Measurements from ENCODE around the gene MILR1.
"Not testable (repeated sequence)": the region's sequence is repeated elsewhere in the genome, so short reads cannot be mapped to it uniquely, and the experiment has no call there.

Gene MILR1, protein sequence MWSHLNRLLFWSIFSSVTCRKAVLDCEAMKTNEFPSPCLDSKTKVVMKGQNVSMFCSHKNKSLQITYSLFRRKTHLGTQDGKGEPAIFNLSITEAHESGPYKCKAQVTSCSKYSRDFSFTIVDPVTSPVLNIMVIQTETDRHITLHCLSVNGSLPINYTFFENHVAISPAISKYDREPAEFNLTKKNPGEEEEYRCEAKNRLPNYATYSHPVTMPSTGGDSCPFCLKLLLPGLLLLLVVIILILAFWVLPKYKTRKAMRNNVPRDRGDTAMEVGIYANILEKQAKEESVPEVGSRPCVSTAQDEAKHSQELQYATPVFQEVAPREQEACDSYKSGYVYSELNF

DNA sequence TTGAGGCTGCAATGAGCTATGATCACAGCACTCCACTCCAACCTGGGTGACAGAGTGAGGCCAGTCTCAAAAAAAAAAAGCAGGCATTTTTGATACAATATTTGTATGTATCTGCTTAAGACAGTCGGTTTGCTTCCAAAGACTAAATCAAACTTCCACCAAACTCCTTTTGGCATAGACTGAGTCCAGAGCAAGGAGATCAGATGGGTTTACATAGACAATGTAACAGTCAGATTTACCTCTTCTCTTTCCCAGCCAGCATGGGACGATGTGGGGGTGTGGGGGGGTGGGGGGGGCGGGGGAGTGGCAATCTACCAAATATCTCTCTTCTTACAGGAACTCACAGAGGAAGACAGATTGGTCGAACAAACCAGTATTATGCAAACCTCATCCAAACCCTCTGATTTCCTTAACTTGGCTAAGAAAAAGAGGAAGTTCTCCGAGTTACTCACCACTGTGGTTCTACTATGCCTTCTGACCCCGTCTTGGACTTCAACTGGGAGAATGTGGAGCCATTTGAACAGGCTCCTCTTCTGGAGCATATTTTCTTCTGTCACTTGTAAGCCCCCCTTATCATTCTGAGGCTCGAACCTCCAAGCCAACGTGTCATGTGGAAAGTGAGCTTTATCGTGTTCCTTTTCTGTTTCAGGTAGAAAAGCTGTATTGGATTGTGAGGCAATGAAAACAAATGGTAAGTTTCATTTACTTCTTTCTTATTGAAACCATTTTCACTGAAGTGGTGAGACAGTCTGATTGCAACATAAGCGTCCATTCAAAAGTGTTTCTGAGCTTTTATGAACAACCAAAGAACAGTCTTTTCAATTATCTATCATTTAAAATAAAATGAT is at the start of gene MILR1:
Gene MILR1, plus strand, starts transcription at position 451 of the 848 bp plus-strand sequence. Its CDS starts 54 bp downstream, at position 505.
- no peak for DNase-seq

DNA sequence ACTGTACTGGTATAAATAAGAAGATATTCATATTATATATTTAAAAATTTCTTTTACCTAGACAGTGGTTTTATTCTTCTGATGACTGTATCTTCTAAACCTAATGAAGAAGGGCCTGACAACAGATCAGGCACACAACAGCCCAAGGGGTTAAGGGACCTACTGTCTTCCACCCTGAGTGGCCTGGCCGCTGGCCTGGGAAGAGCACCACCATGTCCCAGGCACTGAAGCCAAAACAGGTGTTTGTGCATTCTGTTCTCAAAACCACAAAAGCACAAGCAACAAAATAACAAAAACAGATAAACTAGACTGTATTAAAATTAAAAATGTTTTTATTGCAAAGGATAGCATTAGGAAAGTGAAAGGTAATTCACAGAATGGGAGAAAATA is 49.2 kb upstream of the MILR1 start:
- DNase-seq: no peak

DNA sequence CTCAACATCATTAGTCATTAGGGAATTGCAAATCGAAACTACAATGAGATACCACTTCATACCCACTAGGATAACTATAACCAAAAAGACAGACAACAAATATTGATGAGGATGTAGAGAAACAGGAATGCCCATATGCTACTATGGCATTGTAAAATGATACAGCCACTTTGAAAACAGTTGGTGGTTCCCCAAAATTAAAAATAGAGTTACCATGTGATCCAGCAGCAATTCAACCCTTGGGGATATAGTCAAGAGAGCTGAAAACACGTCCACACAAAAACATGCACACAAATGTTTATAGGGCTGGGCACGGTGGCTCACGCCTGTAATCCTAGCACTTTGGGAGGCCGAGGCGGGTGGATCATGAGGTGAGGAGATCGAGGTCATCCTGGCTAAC is 48.3 kb upstream of the MILR1 start:
- DNase-seq: no peak

DNA sequence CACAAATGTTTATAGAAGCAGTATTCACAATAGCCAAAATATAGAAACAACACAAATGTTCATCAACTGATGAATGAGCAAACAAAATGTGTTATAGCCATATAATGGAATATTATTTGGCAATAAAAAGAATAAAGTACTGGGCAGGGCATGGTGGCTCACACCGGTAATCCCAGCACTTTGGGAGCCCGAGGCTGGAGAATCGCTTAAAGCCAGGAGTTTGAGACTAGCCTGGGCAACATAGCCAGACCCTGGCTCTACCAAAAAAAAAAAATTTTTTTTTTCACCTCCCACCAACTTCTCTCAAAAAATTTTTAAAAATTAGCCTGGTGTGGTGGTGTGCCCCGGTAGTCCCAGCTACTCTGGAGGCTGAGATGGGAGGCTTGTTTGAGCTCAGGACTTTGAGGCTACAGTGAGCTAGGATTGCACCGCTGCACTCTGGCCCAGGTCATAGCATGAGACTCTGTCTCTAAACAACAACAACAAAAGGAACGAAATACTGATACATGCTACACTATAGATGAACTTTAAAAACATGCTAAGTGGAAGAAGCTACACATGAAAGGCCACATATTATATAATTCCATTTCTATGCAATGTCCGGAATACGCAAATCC is 47.6 kb upstream of the MILR1 start:
- no peak for DNase-seq

DNA sequence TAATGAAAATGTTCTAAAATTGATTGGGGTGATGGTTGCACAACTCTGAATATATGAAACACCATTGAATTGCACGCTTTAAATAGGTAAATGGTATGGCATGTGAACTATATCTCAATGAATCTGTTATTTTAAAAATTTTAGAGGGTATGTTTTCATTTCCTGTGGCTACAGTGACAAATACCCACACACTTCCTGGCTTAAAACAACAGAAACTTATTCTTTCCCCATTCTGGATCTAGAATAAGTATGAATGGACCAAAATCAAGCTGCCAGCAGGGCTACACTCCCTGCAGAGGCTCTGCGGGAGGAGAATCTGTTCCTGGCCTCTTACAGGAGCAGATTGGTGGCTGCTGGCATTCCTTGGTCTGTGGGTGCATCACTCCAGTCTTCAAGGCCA is 47.0 kb upstream of the MILR1 start:
- DNase-seq: no peak

DNA sequence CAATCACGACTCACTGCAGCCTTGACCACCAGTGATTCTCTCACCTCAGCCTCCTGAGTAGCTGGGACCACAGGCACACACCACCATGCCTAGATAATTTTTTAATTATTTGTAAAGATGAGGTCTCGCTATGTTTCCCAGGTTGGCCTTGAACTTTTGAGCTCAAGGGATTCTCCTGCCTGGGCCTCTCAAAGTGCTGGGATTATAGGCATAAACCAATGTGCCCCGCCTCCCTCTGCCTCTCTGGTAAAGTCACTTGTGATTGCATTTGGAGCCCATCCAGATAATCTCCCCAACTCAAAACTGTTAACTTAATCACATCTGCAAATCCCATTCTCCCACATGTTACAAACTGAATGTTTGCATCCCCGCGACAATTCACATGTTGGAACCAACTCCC is 46.4 kb upstream of the MILR1 start:
- DNase-seq: no peak

DNA sequence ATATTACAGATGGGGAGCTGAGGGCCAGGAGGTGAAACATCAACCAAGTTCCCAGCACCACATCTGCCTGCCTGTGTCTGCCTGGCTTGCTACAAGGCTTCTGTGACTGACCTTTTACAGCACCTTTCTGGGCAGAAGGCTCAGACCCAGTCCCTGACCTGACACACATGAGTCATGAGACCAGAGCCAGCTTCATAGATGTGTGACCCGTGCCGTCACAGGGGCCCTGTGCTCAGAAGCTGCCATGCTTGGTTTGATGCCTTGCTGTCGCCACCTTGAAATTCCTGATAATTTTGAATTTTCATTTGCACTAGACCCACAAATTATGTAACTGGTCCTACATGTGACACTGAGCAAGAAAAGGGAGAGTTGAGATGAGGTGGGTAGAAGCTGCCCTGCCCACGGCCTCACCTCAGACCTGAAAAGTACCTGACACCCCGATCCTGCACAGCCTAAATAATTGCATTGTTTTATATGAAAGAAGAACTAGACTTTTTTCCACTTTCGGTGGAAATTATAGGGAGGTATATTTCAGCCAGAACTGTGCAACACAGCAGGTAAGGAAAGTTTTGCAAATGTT is 44.9 kb upstream of the MILR1 start:
- no peak for DNase-seq

DNA sequence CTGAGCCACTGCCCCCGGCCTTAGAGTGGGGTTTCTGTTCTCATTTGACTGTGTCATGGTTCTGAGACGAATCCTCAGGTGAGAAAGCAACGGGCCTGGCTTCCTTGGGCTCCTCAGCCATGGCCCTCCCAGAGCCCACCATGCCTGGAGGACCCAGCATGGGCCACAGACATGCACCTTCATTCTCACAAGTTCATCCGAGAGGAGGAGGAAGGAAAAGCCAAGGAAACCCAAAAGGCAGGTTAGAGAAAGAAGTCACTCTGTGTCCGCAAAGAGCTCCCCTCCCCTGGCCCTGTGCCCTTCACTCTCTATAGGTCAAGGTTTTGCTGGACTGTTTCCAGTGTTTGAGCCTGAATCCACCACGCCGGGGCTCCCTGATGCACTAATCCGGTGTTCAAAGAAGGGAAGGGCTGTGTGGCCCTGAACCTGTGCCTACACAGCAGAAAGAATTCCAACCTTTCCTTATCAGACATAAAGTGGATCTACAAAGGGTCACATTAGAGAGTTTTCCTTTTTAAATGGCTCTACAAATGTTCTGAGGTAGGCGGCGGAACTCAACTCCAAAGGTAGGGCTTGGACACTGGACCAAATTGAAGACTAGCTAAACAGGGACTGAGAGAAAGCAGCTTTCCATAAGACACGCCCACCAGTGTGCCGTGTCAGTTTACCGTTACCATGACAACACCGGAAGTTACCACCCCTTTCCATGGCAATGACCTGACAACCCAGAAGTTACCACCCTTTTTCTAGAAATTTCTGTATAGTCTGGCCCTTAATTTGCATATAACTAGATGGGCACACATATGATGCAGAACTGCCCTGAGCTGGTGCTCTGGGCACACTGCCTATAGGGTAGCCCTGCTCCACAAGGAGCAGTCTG is 42.4 kb upstream of the MILR1 start:
- DNase-seq: no peak

DNA sequence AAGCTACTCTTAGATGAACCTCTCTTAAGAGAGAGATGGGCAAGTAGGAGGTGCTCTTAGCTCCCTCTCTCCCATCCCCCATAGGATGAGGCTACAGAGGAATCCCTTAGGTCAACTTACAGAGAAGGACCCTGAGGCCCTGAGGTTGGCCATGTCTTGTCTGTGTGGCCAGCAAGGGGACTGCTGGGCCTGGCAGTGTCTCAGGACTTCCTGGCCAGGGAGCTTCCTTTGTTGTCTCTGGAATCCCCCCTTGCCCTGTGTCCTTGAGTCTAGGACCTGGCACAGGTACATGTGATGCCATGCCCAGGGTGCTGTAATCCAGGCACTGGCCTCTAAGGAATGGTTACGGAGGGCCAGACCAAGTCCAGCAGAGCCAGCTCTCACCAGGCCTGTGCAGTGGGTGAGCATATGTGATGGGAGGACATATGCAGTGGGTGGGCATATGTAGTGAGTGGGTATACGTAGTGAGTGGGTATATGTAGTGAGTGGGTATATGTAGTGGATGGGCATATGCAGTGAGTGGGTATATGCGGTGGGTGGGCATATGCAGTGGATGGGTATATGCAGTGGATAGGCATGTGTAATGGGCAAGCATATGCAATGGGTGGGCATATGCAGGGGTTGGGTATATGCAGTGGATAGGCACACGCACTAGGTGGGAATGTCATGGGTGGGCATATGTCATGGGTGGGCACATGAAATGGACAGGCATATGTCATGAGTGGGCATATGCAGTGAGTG is 38.0 kb upstream of the MILR1 start:
- DNase-seq: no peak

DNA sequence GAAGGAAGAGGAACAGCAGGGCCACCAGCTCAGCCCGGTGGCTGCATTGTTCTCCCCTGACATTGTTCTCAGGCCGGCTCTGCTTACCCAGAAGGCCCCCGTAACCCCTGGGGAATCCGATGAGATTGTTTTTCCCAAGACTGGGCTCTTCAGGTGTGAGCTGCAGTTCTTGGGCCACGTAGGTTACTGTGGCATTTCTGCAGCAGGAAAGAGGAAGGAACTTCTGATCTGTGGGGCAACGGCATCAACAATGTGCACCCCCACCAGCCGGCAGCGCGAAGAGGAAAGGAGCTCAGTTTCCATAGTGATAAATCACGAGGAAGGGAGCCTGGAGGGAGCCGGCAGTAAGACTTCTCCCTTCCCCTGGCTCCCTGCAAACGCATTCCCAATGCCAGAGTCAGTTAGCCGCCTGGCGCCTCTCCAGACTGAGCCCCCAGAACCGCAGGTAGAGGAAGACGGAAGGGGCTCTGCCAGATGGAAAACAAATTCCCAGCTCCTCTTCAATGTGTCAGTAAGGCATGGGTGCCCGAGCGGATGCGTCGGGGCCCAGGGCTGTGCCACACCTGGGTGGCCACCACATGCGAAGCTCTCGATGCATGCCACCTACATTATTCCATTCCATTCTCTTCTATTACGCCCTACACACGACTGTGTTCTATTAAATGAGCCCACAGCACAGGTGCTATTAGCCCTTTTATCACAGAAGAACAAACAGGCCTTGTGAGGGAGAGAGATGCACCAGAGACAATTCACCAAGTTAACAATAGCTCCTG is 36.7 kb upstream of the MILR1 start:
- peak; percentile 43 to 88 for DNase-seq

DNA sequence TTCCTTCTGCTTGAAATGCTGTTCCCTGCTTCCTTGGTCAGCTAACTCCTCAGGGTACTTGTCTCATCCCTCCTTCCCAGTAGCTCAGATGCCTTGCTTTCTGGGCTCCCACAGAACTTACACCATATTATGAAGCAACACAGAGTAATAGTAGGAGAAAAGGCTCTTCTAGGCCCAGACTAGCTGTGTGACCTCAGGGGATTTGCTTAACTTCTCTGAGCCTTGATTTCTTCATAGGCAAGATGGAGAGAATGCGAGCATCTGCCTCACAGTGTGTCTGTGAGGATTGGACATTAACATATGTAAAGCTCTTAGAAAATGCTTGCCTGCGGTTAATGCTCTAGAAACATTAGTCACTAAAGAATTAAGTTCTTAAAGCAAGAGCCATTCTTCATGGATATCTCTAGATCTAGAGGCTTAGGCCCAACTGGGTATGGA is 36.0 kb upstream of the MILR1 start:
- no peak for DNase-seq

DNA sequence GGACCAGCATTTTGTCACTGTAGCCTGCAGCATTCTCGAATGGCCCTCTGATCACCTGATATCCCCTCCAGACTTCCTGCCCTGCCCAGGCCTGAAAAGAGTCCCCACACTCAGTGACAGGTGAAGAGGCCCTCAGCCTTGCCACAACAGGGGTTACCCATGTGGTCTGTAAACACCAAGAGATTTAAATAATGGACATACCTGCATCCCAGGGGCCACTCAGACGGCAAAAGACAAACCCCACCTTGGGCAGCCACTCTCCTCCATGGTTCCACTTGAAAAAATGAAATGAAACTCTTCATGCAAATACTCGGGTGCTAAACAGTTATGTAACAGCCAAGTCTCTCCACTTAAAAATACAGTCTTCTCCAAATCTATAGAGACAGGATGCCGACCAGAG is 35.4 kb upstream of the MILR1 start:
- no peak for DNase-seq

DNA sequence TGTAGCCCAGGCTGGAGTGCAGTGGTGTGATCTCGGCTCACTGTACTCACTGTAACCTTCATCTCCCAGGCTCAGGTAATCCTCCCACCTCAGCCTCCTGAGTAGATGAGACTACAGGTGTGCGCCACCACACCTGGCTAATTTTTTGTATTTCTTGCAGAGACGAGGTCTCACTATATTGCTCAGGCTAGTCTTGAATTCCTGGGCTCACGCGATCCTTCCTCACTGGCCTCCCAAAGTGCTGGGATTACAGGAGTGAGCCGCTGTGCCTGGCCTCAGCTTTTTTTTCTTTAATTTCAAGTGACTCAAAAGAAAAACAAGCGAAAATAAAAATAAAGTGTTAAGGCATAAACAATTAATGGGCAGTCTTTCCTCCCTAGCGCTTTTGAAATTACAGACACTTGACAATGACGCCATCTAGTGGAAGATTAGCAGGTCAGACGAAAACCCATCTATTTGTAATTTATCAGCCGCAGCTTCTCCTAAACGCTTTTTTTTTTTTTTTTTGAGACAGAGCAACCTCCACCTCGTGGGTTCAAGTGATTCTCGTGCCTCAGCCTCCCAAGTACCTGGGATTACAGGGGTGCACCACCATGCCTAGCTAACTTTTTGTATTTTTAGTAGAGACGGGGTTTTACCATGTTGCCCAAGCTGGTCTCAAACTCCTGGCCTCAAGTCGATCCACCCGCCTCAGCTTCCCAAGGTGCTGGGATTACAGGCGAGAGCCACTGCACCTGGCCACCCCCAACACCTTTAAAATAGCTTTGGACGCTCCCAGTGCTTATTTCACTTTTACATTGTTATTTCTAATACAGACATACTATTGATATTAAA is 30.2 kb upstream of the MILR1 start:
- peak; percentile 46 to 67 for DNase-seq

DNA sequence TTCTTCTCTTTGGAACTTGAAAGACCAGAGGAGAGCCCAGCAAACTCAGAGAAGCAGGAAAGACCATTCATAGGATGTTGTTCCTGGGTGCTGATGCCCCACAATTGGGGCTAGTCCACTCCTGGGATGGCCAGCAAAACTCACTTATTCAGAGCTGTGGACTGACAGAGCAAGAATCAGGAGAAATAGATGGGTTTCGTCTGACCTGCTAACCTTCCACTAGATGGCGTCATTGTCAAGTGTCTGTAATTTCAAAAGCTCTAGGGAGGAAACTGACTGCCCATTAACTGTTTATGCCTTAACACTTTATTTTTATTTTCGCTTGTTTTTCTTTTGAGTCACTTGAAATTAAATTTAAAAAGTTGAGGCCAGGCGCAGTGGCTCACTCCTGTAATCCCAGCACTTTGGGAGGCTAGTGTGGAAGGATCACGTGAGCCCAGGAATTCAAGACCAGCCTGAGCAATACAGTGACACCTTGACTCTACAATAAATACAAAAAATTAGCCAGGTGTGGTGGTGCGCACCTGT is 28.7 kb upstream of the MILR1 start:
- peak; percentile 70 to 83 for DNase-seq

DNA sequence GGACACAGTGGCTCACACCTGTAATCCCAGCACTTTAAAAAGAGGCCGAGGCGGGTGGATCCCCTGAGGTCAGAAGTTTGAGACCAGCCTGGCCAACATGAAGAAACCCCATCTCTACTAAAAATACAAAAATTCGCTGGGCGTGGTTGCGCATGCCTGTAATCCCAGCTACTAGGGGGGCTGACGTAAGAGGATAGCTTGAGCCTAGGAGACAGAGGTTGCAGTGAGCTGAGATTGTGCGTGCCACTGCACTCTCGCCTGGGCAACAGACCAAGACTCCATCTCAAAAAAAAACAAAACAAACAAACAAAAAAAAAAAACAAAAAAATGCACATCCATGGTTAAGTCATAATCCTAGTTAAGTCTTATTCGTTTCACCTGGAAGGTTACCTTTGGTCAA is 26.8 kb upstream of the MILR1 start:
- DNase-seq: not testable (repeated sequence)

DNA sequence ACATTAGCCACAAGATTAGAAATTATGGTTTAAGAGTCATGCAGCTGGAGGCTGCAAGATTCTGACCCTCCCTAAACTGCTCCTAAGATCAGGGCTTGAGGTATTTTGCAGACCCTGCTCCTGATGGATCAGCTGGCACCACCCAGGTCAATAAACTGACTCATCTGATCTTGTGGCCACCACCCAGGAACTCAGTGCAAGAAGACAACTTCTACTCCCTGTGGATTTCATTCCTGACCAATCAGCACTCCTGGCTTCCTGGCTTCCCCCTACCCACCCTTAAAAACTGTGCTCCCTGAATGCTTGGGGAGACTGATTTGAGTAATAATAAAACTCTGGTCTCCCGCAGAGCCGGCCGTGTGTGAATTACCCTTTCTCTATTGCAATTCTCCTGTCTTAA is 25.0 kb upstream of the MILR1 start:
- no peak for DNase-seq

DNA sequence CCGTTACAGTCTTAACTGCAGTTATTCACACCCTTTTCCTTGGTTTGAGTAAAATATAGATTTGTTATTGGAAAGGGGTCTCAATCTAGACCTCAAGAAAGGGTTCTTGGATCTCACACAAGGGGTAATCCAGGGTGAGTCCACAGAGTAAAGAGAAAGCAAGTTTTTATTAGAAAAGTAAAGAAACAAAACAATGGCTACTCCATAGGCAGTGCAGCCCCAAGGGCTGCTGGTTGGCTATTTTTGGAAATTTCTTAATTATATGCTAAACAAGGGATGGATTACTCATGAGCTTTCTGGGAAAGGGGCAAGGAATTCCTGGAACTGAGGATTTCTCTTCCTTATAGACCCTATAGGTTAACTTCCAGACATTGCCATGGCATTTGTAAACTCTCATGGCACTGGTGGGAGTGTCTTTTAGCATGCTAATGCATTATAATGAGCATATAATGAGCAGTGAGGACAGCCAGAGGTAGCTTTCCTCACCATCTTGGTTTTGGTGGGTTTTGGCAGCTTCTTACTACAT is 24.5 kb upstream of the MILR1 start:
- no peak for DNase-seq

DNA sequence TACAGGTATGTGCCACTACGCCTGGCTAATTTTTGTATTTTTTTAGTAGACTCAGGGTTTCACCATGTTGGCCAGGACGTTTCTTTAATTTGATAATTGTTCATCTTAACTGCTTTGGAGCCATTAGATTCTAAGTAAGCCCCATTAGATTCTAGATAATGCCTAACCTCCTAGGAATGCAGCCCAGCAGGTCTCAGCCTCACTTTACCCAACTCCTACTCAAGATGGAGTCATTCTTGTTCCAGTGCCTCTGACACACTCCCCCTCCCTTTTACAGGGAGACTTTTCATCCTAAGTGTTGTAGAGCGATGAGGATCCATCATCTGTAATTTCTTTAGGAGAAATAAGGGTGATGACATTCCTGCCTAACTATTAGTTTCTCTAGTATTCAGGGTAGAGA is 23.7 kb upstream of the MILR1 start:
- DNase-seq: no peak

DNA sequence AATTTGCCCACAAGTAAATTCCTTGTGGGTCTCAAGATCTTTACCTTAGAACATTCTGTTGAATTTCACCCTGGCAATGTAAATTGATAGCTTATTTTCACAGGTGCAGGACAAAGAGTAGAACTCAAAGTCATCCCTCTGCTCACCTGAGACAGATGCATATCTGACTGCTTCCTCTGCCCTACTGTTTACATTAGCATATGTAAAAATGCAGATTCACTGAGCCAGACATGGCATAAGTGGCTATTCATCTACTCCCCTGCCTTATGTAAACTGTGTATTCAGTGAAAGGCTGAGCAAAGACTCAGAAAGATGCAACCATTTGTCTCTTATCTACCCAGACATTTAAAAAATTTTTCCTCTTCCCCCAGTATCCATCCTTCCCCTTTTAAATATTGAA is 22.3 kb upstream of the MILR1 start:
- no peak for DNase-seq
